Activated CD8-positive, alpha-beta memory T cell treated with anti-CD3 and anti-CD28 coated beads, Interleukin-2, amount 50 U/mL, for 48 hours (primary cell): Measurements from ENCODE around the gene FAM237B.

ENCODE experiments used
- DNase-seq: peaks from one replicate; pipeline ENCODE4 v3.0.0-alpha.2; 2020

Gene FAM237B

DNA sequence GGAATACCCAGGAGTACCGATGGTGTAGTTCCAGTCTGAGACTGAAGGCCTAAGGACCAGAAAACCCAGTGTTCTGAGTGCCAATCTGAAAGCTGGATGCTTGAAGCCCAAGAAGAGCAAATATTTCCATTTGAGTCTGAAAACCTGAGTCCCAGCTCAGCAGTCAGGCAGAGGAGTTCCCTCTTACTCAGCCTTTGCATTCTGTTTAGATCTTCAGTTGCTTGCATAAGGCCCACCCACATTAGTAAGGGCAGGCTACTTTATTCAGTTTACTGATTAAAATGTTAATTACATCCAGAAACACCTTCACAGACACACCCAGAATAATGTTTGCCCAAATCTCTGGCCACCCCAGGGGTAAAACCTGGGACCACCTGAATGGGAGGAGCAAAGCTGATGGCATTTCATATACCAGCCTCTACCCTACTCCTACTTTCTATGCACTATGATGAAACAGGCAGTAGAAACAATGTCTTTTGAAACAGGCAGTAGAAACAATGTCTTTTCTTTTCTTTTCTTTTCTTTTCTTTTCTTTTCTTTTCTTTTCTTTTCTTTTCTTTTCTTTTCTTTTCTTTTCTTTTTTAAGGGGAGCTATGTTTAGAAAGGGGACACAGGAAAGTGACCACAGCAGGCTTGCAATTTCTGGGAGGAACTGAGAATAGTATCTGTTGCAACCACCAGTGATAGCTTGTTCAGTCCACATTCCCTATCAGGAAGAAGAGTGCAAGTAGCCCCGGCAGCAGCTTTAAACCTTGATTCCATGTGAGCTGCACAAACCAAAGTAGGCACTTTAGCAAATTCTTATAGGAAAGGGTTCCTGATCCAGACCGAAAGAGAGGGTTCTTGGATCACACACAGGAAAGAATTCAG lies 30.6 kb downstream of the FAM237B start:
- DNase-seq = no peak

DNA sequence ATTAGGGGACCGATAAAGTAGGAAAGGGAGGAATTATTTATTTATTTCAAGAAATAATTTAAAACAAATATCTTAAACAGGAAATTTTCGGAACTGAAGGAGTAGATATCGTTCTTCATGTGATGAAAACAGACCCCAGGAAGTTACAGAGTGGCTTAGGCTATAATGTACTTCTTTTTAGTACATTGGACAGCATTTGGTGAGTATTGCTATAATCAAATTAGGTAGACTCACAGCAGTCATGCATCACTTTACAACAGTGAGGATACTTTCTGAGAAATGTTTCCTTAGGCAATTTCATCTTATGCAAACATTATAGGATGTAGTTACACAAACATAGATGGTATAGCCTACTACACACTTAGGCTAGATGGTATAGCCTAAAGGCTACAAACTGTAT lies 33.0 kb downstream of the FAM237B start:
- DNase-seq = no peak

DNA sequence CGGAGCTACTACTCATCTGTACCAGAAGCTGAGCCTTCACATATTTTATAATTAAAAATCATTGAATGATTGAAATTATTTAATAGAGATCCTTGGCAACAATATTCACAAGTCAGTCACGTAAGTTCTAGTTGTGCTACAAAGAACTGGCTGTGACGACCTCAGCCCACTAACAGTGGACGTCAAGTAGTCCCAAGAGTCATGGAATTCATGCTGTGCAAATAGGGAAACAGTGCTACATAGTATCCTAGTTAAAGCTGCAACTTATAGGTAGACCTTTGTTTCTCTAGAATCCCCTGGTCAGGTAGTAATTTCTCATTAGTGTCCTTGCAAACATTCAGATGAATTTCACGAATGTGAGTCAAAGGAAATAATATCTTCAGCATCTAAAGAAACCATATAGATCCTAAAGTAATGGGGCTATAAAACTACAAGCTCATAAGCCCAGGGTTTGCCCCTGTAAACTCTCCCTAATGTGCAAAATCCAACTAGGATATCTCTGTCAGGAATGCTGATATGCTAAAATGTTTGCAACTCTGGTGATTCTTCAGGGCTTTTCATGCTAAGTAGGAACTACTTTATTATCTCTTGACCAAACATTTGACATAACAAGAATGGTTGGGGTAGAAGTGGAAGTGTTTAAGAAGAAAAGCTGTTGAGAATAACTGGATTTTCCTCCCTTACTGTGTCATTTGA lies 44.9 kb downstream of the FAM237B start:
- no peak for DNase-seq

DNA sequence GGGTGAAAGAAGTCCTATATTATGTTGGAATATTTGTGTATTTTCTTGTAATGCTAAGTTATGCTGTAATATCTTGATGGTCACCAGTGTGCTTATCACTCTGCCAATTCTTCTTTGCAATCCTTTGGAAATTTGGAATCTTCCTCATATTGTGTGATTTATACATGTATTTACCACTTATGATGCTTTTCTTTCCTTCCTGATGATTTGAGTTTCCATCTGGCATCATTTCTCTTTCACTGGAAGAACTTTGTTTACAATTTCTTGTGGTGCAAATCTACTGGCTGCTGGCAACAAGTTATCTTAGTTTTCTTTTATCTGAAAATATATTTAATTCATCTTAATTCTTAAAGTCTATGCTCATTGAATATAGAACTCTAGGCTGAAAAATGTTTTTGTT lies 46.9 kb downstream of the FAM237B start:
- DNase-seq = no peak

DNA sequence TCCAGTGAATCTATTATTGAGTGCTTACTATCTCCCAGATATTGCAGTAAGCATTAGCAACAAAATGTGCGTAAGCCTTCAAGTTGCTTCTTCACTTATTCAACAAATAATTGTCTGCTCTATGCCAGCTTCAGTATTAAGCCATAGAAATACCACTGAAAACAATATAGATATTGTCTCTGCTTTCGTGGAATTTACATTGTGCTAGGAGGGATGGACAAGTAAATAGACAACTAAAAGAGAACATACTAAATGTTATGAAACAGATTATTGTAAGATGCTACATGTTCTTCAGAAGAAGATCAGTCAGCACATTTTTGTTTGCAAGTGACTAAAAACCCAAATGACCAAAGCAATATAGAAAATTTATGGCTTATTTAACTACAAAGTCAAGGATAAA lies 48.9 kb downstream of the FAM237B start:
- no peak for DNase-seq

DNA sequence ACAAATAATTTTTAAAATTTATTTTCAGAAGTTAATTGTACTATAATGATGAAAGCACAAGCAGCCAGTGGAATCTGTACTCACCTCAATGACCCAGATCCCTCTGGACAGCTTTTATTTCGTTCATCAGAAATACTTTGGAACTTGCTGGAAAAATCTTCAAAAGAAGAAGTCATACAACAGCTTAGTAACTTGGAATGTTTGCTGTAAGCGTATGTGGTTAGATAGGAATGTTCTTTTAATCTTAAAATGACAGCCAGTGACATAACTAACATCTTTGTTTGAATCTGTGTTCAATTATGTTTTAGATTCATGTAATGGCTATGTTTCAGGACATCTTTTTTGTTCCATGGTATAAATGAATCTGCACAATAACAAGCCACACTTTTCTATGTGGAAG lies 49.4 kb downstream of the FAM237B start:
- DNase-seq = no peak

DNA sequence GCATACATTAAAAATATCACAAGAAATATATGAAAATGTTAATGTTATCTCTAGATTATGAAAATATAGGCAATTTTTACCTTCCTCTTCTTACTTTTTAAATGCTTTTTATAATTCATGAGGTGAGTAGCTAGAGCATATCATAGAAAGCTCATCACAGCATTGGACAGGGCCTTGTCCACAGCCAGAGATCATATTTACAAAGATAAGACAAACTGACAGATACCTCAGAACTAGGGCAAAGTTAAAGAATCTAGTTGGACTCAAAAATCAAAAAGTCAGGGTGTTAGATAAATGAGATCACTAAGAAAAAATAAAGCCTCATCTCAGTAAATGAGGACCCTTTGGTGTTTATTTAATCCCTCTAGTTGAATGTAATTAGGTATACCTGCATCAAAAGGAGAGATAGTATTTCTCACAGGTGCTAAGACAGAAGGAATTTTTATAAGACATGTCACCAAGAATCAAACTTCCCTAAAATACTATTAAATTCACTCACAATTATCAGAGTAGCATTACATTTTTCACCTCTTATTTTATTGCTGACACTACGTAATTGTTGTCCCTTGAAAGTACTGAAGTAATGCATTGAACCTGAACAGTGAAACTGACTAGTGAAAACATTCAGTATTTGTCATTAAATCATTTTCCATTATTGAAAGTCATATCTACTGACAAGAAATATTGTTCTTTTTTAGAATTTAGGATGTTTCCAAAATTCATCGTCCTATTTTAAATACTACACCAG lies 50.5 kb downstream of the FAM237B start:
- no peak for DNase-seq

DNA sequence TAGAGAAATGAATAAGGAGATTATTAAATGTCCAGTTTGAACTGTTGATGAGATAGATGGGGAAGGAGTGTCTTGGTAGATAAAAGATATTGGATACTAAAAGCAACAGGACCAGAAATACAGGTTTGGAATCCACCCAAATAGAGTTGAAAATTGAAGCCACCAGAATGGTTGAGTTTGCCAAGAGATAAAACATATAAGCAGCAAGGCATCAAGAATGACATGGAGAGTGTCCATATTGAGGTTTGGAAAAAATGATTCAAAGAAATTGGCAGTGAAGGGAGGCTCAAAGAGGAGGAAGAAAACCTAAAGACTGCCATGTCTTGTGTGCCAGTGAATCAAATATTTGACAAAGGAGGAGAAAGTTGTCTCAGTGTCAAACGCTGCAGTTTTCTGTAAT lies 51.9 kb downstream of the FAM237B start:
- no peak for DNase-seq

DNA sequence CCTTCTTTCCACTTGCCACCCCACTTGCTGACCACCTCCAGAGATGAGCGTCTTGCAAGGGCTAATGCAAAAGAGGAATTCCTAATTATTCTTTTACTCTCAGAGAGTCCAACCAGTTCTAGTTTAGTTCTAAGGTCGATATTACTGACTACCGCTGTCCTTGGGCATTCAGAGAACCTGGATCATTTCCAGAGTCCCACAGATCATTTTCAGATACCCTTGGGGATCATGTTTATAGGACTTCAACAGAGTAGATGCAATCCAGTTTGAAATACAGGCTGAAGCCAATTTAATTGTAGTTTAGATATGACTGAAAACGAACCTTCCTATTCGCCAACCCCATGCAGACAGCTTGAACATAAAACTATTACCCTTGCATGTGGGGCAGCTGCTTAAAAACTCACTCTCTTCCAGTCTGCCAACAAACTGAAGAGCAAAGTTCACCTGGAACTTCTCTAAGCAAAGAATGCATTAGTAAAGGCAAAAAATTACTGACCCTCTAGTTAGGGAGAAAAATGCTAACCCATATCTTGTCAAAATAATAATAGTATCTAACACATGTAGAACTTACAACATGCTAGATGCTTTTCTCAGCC lies 53.7 kb downstream of the FAM237B start:
- no peak for DNase-seq

DNA sequence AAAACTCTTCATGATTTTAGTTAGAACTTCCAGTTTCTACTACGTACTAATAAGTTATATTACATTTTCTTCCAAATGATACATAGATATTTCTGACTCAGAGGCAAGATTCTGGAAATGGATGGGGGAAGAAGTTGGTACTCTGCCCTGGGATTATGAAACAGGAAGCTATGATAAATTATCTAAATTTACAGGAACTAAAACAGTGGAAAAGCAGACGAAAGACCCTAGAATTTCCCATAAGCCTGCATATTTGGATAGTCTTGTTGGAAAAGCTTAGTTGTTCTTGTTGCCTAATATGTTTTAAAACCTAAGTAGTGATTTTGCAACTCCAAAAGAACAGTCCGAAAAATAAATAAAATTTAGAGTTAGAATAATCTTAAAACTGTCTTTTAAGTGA lies 54.3 kb downstream of the FAM237B start:
- no peak for DNase-seq
